ENCODE data around the gene IFT52. TPM values are rescaled to one million over a fixed set of nuclear protein-coding genes. Genes with fewer than 3 reads are reported as not detected.

The IFT52 gene
- total RNA-seq, 2 experiments from 2014 or later = 14.2 to 15.7 TPM

GRCh38 chr20:43662943-43663655 is 72.4 kb downstream of the IFT52 start:
- H3K36me3 Mint-ChIP-seq (ENCODE audit: low read depth) = peaks cover 3% of the 10 kb centered on the region
- intact Hi-C loops (cut with micrococcal nuclease) = no loop called here
- H3K9me3 Mint-ChIP-seq = no peaks in the 10 kb centered on the region
- CTCF ChIA-PET = interaction anchor here (0.6 to 1.8 kb wide), 3 partner anchors 27 to 125 kb away, joined by 4 to 7 read pairs (median 4); no protein-coding TSS in a partner anchor
- H3K27me3 Mint-ChIP-seq = no peaks in the 10 kb centered on the region
- H3K4me3 Mint-ChIP-seq = no peak overlapping the region
- ATAC-seq = no peak
- POLR2A ChIA-PET = interaction anchor here (0.7 kb wide), 1 partner anchor 30 kb away, joined by 4 read pairs; no protein-coding TSS in a partner anchor
- no peak for TF ChIP-seq CTCF (IDR thresholded peaks at IDR 0.05)
- no peak for DNase-seq
- H3K27ac Mint-ChIP-seq = no peak overlapping the region
- H3K4me1 Mint-ChIP-seq (ENCODE audit: low read depth) = peaks cover 4% of the 10 kb centered on the region

DNA sequence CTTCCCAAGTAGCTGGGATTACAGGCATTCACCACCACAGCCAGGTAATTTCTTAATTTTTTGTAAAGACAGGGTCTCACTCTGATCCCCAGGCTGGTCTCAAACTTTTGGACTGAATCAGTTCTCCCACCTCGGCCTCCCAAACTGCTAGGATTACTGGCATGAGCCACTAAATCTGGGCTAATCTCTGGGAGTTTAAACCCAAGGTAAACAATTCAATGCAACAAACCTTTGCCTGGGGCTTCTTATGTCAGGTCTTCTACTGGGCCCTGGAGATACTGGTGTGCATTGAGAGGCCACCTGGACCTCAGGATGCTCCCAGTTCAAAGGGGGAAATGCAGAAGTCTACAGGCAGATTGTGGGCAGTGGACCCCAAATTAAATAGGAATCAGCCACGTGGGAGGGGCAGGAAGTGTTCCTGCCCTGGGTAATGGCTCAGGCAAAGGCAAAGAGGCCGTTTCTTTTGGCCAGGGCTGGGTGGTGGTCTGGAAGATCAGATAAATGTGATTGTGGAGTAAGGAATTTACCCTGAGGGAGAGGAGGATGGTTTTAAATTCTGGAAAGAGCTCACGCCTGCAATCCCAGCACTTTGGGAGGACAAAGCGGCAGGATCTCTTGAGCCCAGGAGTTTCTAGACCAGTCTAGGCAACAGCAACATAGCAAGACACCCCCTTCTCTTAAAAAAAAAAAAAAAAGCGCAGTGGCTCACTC is 74.9 kb downstream of the IFT52 start:
- no peak overlapping the region for H3K4me3 Mint-ChIP-seq
- POLR2A ChIA-PET = interaction anchor here (1.1 to 2.1 kb wide), 3 partner anchors 24 to 208 kb away, joined by 3 to 10 read pairs (median 4); partner anchors contain the start of gene SRSF6
- H3K27ac Mint-ChIP-seq = no peak overlapping the region
- DNase-seq (no peak), ATAC-seq (no peak)
- peaks cover 15% of the 10 kb centered on the region for H3K36me3 Mint-ChIP-seq (ENCODE audit: low read depth)
- no peak for TF ChIP-seq CTCF (IDR thresholded peaks at IDR 0.05)
- peaks cover 10% of the 10 kb centered on the region for H3K4me1 Mint-ChIP-seq (ENCODE audit: low read depth)
- intact Hi-C loops (cut with micrococcal nuclease) = no loop called here
- CTCF ChIA-PET = interaction anchor here (1.0 kb wide), 1 partner anchor 217 kb away, joined by 3 read pairs; no protein-coding TSS in a partner anchor
- peaks cover 11% of the 10 kb centered on the region for H3K27me3 Mint-ChIP-seq
- no peaks in the 10 kb centered on the region for H3K9me3 Mint-ChIP-seq

DNA sequence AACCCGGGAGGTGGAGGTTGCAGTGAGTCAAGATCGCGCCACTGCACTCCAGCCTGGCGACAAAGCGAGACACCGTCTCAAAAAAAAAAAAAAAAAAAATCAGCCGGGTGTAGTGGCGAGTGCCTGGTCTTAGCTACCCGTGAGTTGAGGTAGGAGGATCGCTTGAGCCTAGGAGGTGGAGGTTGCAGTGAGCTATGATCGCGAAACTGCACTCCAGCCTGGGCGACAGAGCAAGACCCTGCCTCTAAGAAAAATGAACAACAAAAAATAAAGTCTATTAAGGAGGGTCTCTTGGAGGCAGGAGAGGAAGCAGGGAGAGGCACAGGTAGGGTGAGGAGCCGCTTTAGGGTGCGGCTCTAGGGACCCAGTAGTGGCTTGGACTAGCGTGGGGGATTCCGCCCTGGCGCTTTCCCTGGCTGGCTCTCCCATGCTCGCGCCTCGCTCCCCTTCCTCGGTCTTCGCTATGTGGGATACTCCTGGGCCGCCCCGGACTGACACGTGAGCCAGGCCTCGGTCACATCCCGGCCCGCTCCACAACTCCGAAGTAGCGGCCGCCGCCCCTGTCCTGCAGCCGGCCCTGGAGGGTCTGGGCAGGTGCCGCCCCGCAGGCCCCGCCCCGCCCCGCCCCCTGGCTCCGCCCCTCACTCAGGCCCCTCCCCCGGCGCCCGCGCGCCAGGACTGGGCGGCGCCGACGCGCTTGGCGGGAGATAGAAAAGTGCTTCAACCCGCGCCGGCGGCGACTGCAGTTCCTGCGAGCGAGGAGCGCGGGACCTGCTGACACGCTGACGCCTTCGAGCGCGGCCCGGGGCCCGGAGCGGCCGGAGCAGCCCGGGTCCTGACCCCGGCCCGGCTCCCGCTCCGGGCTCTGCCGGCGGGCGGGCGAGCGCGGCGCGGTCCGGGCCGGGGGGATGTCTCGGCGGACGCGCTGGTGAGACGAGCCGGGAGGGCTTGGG is 75.9 kb downstream of the IFT52 start, which contains the start of gene MYBL2:
MYBL2 (plus strand) TSS at position 739 of the 953 bp plus-strand sequence; CDS start at position 909, 170 bp downstream.
- intact Hi-C loops (cut with micrococcal nuclease) = no loop called here
- ATAC-seq (peak; percentile 95), DNase-seq (peak; percentile 74)
- Mint-ChIP-seq H3K27me3 (peaks cover 11% of the 10 kb centered on the region), H3K4me3 (peak within 1 kb of the TSS; percentile 81), H3K36me3 (ENCODE audit: low read depth) (peaks cover 17% of the 10 kb centered on the region), H3K4me1 (ENCODE audit: low read depth) (peaks cover 10% of the 10 kb centered on the region), H3K9me3 (no peaks in the 10 kb centered on the region), H3K27ac (peak within 1 kb of the TSS; percentile 88)
- TF ChIP-seq CTCF (IDR thresholded peaks at IDR 0.05) = no peak
- POLR2A ChIA-PET = interaction anchor here (0.9 to 2.1 kb wide), 5 partner anchors 12 to 209 kb away, joined by 3 to 10 read pairs (median 4); partner anchors contain the start of genes IFT52 and SRSF6
- CTCF ChIA-PET = interaction anchor here (1.6 kb wide), 1 partner anchor 7 kb away, joined by 6 read pairs; no protein-coding TSS in a partner anchor

- Mint-ChIP-seq H3K4me3 (peak overlapping the region; percentile 81), H3K27ac (peak overlapping the region; percentile 88), H3K27me3 (peaks cover 11% of the 10 kb centered on the region), H3K9me3 (no peaks in the 10 kb centered on the region), H3K4me1 (ENCODE audit: low read depth) (peaks cover 10% of the 10 kb centered on the region), H3K36me3 (ENCODE audit: low read depth) (peaks cover 24% of the 10 kb centered on the region)
- peak; percentile 22 for ATAC-seq
- no peak for TF ChIP-seq CTCF (IDR thresholded peaks at IDR 0.05)
- POLR2A ChIA-PET = interaction anchor here (0.9 to 1.4 kb wide), 5 partner anchors 9 to 76 kb away, joined by 3 to 7 read pairs (median 4); partner anchors contain the start of gene IFT52
- intact Hi-C loops (cut with micrococcal nuclease) = no loop called here
- peak; percentile 47 for DNase-seq
- CTCF ChIA-PET = interaction anchor here (1.0 to 1.9 kb wide), 3 partner anchors 8 to 83 kb away, joined by 3 to 6 read pairs (median 4); no protein-coding TSS in a partner anchor
Observed at GRCh38 chr20:43667341-43668132, 76.8 kb downstream of the IFT52 start.
